GM19043 (cell line): Measurements from ENCODE around the gene DAND5.

Source experiments
- ATAC-seq: cut with Tn5 transposase; IDR thresholded peaks from one replicate; pipeline ENCODE4 v1.9.1; 2021; ENCODE audit warnings: low read depth; ENCODE audit not compliant: unreplicated experiment

DAND5 gene

DNA sequence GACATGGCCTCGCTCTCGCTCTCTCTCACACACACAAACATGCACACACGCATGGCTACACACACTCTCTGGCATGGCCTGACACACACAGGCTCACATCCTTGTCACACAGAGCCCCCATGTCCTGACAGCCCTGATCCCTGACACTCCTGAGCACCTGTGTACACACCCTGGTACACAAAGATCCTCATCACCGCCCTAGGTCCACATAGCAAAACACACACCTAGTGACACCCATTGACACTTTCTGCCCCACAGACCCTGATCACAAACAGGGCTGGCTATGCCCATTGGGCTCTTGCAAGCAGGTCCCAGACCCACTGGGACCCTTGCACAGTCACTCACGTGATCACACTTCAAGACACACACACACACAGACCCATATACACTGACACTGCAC is 21.9 kb downstream of the DAND5 start:
- ATAC-seq: no peak

DNA sequence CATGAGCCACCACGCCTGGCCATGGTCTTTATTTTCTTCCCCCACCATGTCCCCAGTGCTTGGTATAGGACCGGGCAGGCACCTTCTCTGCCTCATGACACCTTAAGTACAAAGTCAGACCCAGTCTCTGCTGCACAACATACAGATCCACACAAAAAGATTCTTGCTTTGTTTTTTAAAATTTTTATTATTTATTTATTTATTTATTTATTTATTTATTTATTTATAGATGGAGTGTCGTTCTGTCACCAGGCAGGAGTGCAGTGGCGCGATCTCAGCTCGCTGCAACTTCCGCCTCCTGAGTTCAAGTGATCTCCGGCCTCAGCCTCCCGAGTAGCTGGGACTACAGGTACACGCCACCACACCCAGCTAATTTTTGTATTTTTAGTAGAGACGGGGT is 23.4 kb downstream of the DAND5 start:
- no peak for ATAC-seq

DNA sequence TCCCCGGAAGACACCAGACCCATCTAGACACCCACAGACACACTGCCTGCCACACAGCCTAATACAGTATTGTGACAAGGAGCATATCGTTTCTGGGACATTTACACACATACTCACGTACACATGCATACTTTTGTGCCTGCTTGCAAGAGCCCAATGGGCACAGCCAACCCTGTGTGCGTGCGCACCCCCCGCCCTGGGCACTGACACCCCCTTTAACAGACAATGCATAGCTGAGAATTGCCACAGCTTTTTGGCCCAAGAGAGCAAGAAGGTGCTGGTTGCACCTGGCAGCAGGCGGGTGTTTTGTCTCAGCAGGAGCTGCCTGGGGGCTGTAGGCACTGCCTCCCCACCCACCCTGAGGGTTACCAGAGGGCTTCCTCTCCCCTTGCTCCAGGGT is 24.2 kb downstream of the DAND5 start:
- no peak for ATAC-seq

DNA sequence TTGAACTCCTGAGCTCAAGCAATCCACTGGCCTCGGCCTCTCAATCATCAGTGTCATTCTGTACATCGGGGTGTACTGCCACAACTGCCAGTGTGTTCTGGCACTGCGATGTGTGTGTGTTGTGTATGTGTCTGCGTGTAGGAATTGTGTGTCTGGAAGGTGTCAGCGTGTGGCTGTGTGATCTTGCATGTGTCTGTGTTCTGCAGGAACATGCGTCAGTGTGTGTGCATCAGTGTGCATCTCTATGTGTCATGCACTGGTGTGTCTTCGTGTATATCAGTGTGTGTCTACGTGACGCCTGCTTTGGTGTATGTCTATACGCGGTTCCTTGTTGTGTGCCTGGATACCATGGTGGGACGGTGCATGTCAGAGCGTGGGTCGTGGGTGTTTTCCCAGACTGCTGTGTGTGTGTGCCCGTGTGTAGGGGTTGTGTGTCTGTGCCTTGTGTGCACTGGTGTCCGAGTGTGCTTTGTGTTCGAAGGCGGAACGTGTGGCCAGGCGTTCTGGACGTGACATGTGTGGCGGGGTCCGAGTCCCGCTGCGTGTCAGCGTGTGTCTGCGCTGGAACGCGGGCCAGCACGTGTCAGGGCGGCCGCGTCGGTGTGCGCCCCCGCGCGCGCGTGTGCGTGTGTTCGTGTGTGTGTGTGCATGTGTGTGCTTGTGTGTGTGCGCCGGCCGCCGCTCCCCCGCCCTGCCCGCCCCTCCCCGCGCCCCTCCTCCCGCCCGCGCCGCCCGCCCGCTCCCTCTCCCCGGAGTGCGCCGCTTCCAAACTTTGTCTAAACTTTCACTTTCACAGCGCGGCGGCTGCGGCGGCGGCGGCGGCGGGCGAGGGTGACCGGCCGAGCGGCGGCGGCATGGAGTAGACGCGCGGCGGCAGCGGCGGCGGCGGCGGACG is 25.6 kb downstream of the DAND5 start, which contains the start of gene NFIX:
TSS of gene NFIX (plus strand) at position 775 of the 895 bp plus-strand sequence. CDS start 363 bp downstream, outside the sequence.
- ATAC-seq: no peak

DNA sequence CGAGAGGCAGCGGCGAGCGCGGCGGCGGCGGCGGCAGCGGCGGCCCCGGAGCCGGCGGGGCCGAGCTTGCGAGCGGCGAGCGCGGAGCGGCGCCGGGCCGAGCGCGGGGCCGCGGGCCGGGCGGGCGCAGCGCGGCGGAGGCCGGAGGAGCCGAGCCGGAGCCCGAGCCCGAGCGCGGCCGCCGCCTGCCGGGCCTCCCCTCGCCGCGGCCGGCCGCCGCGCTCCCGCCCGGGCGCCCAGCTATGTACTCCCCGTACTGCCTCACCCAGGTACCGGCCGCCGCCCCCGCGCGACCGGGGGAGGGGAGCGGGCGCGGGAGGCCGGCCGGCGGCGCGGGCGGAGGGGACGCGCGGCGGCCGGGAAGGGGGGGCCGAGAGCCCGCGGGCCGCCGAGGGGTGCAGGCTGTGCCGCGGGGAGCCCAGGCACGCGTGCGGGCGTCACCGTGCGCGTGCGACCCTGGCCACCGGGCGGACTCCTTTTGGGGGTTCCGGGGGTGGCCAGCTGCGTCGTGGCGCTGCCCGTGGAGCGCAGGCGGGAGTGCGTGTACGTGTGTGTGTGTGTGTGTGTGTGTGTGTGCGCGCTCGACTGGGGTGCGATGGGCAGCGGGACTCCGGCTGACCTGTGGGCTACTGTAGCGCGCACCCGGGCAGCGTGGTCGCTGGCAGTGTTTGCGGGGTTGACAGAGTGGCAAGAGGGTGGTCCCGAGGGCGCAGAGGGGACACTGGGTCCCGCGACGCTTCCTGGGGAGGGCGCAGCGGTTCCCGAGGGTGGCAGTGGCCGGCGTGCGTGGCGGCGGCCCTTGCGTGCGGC is 26.4 kb downstream of the DAND5 start:
- ATAC-seq: no peak

DNA sequence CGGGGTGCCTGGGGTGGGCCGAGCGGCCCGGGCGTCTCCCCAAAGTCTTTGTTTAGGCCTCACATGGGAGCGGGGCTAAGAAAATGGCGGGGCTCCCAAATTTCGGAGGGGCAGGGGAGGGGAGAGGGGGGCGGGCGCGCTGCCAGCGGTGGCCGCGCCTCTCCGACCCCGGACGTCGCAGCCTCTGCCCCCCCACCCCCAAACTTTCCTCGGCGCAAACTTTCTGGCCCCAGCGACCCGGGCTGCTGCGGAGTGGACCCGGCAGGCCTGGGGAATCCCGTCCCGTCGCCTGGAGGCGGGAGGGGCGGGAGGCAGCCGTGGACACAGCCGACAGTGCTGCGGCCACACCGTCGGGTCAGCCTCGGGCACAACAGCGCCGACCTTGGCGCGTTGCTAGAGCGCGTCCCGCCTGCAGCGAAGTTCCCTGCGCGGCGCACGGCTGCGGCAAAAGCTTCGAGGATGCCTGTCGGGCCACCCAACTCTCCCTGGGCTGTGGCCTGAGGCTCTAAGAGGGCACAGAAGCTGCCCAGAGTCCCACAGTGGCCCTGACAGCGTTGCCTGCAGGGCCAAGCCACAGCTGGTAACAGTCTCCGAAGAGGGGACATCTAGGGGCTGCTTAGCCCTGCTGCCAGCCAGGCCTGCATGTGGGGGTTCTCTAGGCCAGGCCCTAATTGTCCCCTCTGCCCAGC is 27.2 kb downstream of the DAND5 start:
- ATAC-seq: no peak

DNA sequence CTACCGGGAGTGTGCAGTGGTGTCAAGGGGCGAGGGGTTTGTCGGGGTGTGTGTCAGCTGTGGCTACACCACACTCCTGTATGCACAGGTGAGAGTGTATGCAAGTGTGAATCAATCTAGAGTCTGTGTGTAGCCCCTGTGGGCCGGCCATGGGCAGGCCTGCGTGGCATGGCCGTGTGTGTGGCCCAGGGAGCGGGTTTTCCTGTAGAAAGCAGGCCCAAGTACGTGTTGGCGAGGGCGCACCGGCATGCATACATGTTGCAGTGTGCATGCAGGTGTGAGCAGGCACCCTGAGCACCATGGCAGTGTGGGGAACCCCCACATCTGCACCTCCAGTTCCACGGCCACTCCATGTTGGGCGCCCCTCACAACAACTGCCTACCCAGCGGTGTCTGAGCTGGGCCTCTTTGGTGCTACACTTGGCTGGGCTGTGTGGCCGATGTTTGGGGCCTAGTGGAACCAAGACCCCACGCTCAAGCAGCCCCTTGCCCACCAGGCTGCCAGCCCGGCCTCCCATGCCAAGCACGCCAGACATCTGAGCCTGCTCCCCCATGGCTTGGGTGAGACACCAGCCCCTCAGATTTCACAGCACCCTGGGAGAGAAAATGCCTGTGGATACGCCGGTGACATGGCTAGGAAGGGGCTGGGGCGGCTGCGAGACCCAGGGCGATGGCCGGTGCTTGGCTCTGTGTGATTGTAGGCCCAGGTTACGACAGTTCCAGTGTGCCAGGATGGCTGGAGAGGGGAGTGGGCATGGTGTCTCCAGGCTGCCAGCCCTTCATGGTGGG is 28.0 kb downstream of the DAND5 start:
- no peak for ATAC-seq

DNA sequence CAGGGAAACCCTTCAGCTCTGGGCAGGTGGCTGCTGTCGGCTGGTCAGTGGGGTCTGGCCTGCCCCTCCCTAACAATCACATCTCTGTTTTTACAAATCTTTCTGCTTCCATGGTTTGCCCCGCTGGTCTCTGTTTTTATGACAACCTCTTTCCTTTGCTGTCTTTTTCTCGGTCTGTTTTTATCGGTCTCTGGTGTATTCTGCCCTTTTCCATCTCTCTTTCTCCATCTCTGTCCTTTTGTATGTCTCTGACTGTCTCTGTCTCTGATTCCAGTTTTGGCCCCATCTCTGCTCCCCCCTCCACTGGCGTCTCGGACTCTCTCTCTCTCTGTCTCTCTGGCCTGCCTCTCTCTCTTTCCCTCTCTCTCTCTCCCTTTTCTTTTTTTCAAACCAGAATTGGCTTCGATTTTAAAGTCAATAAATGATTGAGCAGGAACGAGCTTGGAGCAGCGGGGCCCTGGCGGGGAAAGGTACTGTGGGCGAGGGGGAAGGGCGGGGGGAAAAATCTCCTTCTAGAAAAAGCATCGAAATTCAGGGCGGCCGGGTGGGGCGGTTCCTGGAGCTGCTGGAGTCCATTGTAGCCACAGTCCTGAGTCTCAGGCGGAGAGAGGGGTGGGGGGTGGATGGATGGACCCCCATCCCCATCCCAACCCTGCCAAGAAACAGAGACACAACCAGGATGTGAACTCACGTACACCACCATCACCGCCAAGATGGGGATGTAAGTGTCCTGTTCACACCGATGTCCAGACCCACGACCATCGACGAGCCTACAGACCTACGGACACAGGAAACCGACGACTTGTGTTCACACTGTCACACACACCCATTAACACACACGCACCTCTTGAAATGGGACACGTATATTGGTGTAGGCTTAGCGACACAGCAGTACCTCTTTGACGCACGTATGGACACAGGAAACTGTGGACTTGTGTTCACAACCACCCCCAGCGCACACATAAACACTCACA is 28.9 kb downstream of the DAND5 start:
- no peak for ATAC-seq

DNA sequence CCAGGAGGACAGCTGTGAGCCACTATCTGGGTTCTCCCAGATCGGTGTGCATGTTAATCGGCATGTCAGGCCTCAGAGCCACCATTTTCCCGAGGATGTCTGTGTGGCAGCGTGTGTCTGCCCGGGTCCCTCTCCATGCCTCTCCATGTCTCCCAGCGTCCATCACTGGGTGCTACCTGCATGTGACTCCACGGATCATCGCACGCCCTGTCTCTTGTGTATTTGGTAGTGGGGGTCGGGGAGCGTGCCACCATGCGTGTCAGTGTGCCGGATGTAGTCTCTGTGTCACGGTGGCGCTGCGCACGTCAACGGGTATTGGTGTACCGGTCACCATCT is 31.8 kb downstream of the DAND5 start:
- ATAC-seq: no peak

DNA sequence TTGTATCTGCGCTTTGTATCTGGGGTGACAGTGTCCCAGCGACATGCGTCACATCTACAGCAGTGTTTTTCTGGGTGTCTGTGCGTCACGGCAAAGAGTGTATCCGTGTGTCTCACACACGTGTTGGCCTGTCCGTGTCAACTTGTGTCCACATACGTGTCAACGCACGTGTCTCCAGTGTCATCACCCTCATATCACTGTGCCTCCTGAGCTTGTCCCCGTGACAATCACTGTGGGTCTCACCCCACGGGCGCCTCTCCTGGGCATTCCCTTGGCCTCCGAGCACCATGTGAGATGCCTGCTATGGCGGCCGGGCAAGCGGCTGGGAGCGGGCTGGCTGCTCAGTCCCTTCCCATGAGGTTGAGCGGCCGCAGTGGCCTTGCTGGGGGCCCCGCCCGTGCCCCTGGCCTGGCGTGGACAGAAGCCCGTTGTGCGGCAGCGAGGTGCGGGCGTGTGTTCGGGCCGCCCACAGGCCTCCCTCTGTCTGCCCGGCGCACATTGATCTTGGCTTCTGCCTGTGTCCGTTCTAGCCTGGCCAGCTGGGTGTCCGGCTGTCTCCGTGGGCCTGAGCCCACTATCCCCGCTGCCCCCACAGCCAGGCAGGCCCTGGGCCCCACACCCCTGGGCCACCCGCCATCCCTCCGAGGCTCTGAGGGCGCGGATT is 32.3 kb downstream of the DAND5 start:
- no peak for ATAC-seq

DNA sequence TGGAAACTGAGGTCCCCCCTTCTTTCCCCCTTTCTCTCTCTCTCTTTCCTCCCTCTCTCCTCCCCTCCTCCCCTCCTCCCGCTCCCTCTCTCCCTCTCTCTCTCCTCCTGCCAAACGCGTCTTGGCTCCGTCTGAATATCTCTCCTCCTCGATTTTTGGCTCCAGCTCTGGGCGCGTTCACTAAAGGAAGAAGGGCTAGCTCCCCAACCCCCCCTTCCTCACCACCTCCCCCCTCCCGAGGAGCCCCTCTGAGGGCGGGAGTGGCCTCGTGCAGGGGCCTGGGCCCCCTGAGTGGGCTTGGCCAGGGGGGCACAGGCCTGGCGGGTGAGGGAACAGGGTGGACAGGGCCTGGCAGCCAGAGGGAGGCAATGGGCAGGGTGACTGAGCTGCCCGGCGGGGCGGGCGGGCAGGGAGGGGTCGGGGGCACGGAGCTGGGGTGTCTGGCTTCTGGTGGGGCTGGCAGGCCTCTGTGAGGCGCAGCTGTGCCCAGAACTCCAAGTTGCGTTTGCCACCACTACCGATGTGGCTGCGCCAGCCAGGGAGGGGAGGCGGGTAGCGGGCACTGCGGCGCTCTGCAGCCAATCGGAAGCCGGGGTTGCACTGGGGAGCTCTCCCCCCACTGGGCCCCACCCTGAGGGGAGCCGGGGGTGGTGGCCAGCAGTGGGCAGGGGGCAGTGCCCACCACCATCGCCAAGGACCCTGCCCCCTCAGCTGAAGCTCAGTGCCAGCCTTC is 33.0 kb downstream of the DAND5 start:
- no peak for ATAC-seq

DNA sequence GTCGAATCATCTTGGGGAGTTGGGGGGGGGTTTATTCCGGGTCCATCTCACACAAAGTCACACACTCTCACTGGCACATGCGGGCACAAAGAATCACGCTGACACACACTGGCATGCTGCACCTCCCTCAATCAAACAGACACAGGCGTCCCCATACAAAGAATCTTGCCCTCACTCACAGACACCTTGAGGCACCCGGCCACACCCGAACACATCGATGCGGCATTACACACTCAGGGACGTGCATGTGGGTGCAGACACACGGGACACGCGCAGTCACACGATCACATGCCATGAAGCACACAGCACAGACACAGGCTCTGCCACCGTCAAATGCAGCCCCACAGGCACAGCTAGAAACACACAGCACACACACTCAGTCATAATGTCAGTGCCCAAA is 33.7 kb downstream of the DAND5 start:
- ATAC-seq: no peak

DNA sequence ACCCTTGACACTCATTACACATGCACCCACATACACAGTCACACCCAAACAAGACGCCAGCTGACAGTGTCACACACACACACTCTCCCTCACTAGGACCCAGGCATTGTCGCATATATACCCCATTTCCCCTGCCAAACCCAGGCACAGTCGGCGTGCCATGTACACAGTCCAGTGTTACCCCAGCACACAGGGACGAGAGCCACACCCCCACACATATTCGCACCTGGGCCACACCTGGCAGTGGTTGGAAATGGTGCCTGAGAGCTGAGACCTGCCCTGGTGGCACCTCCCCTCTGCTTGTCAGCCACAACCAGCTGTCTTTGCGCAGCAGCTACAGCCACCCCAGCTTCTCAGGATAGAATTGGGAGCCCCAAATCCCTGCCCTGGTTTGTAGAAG is 34.9 kb downstream of the DAND5 start:
- no peak for ATAC-seq

DNA sequence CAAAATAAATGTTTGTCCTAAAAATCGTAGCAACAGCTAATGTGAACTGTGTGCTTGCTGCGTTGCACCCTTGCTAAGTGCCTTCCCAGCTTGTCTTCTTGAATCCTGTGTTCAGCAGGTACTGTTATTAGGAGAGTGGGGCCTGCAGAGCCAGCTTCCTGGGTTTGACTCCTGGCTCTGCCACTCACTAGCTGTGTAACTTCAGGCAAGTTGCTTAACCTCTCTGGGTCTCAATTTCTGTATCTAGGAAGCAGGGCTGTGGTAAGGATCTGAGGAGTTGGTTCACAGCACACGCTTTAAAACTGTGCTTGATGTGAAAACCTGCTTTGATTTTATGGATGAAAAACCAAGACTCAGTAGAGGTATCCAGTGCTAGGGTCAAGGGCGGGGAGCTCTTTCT is 35.9 kb downstream of the DAND5 start:
- ATAC-seq: no peak

DNA sequence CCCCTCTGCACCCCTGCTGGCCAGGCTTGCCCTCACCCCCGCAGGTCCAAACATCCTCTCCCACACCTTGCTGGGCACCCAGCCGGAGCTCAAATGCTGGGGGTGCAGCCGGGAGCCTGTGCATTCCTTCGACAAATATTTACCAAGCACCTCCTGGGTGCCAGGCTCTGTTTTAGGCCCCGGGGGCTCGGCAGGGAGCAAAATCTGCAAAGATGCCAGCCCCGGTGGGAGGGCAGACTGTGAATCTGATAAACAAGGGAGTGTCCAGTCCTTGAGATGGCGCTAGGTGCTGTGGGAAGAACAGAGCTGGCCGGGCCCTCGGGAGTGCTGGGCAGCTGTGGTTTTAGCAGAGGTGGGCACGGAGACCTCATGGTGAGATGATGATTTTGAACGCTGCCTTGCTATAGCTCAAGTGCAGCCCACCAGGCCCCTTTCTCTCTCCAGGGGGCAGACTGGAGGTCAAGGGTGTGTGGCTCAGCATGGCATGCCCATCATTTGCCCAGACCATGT is 36.5 kb downstream of the DAND5 start:
- ATAC-seq: no peak

DNA sequence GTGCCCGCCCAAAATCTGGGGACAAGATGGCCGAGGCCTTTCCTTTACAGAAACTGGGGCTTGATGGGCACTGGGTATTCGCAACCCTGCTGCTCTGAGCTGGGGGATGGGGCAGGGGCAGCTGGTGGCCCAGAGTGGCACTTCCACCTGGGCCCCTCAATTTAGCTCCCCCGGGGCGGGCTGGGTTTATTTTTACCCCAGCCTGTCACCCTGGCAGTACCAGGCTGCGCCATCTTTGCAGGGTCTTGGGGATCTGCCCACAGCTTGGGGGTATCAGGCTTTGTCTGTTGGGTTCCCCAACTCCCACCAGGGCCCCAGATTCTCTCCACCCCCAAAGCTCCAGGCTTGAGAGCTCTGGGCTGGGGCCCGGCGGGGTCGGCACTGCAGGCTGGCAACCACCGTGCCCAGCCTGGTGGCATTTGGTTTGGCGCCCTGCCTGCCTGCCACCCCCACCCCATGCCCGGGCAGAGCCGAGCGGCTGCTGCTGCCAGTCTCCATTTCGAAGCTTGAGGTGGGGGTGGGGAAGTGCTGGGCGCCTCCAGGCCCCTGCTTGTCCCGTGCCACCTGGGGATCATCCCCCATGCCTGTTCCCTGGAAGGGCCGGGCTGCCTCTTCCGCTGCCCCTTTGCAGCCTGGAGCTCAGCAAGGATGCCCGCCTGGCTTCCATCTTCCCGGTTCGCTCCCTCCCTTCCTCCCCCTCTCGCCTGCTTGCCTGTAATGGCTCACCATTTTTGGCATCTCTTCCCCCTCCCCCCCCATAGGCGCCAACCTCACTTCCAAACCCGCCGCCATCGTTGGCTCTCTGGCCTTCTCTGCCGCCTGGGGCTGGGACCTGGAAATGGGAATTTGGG is 37.3 kb downstream of the DAND5 start:
- ATAC-seq: no peak
